ENCODE measurements around the gene UGDH.
"Not testable (repeated sequence)": the region's sequence is repeated elsewhere in the genome, so short reads cannot be mapped to it uniquely, and the experiment has no call there.

UGDH gene

DNA sequence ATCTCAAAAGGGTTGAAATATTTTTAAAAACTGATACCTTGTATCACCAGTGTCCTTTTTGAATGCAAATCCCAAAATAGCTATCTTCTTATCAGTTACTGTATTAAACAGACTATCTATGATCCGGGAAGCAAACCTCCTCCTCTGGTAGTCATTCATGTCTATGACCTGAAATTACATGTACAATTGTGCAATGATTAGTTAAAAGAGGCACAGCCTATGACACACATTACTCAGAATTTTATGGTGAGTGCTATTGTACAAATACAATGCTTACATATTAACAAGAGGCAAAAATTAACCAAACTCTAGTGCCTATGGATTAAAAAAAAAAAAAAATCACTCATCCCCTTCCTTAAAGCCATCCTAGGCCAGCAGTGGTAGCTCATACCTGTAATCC, 21.7 kb downstream of the UGDH start:
- no peak for DNase-seq (ENCODE audit: low read depth, low spot score)
- peaks cover 80% of the 10 kb centered on the region for H3K36me3 ChIP-seq (ENCODE audit: insufficient read depth, insufficient read length, low read length)
- H3K9ac ChIP-seq (ENCODE audit: insufficient read length, low read depth), result no peak overlapping the region
- TF ChIP-seq SUZ12 (IDR thresholded peaks at IDR 0.05; ENCODE audit: extremely low read depth, insufficient read depth, insufficient read length) (no peak), YY1 (IDR thresholded peaks at IDR 0.05; ENCODE audit: insufficient read depth, insufficient read length) (no peak), ZNF274 (IDR thresholded peaks at IDR 0.05; ENCODE audit: low read depth, low read length) (no peak)
- H3K4me3 ChIP-seq (ENCODE audit: insufficient read length, low read depth), result no peak overlapping the region
- no peaks in the 10 kb centered on the region for H3K9me3 ChIP-seq (ENCODE audit: insufficient read depth, low read length)
- H3K4me1 ChIP-seq (ENCODE audit: insufficient read depth, insufficient read length), result no peaks in the 10 kb centered on the region
- H3K27me3 ChIP-seq (ENCODE audit: insufficient read depth, insufficient read length), result no peaks in the 10 kb centered on the region

DNA sequence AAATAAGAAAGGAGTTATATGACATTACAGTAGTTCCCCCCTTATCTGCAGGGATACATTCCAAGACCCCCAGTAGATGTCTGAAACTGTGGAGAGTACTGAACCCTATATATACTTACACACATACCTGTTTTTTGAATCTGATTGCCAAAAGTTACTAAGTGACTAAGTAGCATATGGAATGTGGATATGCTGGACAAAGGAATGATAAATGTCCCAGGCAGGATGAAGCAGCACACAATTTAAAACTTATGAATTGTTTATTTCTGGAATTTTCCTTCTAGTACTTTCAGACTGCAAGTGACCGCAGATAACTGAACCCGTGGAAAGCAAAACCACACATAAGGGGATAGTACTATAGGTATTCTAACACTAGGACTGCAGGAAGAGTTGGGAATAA, 22.7 kb downstream of the UGDH start:
- H3K27me3 ChIP-seq (ENCODE audit: insufficient read depth, insufficient read length), result no peaks in the 10 kb centered on the region
- no peak overlapping the region for H3K9ac ChIP-seq (ENCODE audit: insufficient read length, low read depth)
- peaks cover 71% of the 10 kb centered on the region for H3K36me3 ChIP-seq (ENCODE audit: insufficient read depth, insufficient read length, low read length)
- TF ChIP-seq SUZ12 (IDR thresholded peaks at IDR 0.05; ENCODE audit: extremely low read depth, insufficient read depth, insufficient read length), result no peak
- no peak for TF ChIP-seq YY1 (IDR thresholded peaks at IDR 0.05; ENCODE audit: insufficient read depth, insufficient read length)
- no peak for TF ChIP-seq ZNF274 (IDR thresholded peaks at IDR 0.05; ENCODE audit: low read depth, low read length)
- DNase-seq (ENCODE audit: low read depth, low spot score), result no peak
- H3K4me1 ChIP-seq (ENCODE audit: insufficient read depth, insufficient read length), result no peaks in the 10 kb centered on the region
- no peaks in the 10 kb centered on the region for H3K9me3 ChIP-seq (ENCODE audit: insufficient read depth, low read length)
- no peak overlapping the region for H3K4me3 ChIP-seq (ENCODE audit: insufficient read length, low read depth)

DNA sequence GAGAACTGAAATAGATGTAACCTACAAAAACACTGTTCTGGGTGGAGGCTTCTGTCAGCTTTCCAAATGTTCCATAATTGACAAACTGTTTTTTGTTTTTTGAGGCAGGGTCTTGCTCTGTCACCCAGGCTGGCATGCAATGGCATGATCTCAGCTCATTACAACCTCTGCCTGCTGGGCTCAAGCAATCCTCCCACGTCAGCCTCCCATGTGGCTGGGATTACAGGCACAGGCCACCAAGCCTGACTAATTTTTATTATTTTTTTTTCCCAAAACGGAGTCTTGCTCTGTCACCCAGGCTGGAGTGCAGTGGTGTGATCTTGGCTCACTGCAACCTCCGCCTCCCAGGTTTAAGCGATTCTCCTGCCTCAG, 24.6 kb downstream of the UGDH start:
- H3K9ac ChIP-seq (ENCODE audit: insufficient read length, low read depth); DNase-seq (ENCODE audit: low read depth, low spot score); H3K9me3 ChIP-seq (ENCODE audit: insufficient read depth, low read length); H3K4me1 ChIP-seq (ENCODE audit: insufficient read depth, insufficient read length); H3K4me3 ChIP-seq (ENCODE audit: insufficient read length, low read depth); H3K27me3 ChIP-seq (ENCODE audit: insufficient read depth, insufficient read length): not testable (repeated sequence)
- peaks cover 66% of the 10 kb centered on the region for H3K36me3 ChIP-seq (ENCODE audit: insufficient read depth, insufficient read length, low read length)

DNA sequence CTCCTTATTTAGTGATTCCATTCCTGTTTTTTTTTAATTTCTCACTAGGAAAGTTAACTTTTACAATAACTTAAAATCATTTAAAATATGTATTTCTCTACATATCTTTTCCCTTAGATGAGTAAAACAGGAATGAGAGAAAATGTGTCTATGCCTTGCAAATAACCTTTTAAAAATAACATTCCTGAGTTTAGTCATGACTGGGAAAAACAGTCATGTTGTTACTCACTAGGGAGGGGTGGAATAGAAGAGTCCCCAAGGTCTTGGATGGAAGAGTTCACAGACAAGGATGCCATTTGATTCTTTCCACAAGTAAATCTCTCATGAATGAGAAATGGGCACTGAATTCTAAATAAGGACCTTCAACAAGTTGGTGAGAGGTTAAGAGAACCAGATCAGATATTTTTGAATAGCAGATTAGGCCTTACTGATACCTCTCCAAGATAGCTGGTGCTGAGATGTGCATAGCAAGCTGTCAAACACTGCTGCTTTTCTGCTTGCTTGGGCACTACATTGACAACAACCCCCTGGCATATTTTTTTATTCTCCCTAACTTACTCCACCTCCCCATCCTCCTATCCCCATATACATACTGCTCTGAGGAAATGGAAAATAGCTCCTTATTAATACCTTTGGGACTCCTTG, 25.1 kb downstream of the UGDH start:
- no peak for DNase-seq (ENCODE audit: low read depth, low spot score)
- Histone ChIP-seq H3K4me1 (ENCODE audit: insufficient read depth, insufficient read length) (no peaks in the 10 kb centered on the region), H3K36me3 (ENCODE audit: insufficient read depth, insufficient read length, low read length) (peaks cover 61% of the 10 kb centered on the region), H3K4me3 (ENCODE audit: insufficient read length, low read depth) (no peak overlapping the region), H3K27me3 (ENCODE audit: insufficient read depth, insufficient read length) (no peaks in the 10 kb centered on the region), H3K9ac (ENCODE audit: insufficient read length, low read depth) (no peak overlapping the region), H3K9me3 (ENCODE audit: insufficient read depth, low read length) (no peaks in the 10 kb centered on the region)
- no peak for TF ChIP-seq ZNF274 (IDR thresholded peaks at IDR 0.05; ENCODE audit: low read depth, low read length)
- no peak for TF ChIP-seq SUZ12 (IDR thresholded peaks at IDR 0.05; ENCODE audit: extremely low read depth, insufficient read depth, insufficient read length)
- no peak for TF ChIP-seq YY1 (IDR thresholded peaks at IDR 0.05; ENCODE audit: insufficient read depth, insufficient read length)

DNA sequence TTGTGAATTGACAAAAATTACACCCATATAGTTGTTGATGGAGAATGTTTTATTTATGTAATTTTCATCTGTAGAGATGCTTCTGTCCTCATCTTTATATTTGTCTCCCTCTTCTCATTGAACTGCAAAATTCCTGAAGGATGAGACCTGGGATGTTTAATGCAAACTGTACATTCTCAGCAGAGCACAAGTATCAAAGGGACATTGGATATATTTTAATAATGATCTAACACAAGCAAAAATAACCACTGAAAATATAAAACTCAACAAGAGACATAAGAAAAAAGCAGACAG, 28.6 kb downstream of the UGDH start:
- H3K9ac ChIP-seq (ENCODE audit: insufficient read length, low read depth), result no peak overlapping the region
- peaks cover 33% of the 10 kb centered on the region for H3K36me3 ChIP-seq (ENCODE audit: insufficient read depth, insufficient read length, low read length)
- DNase-seq (ENCODE audit: low read depth, low spot score), result no peak
- no peak overlapping the region for H3K4me3 ChIP-seq (ENCODE audit: insufficient read length, low read depth)
- no peaks in the 10 kb centered on the region for H3K9me3 ChIP-seq (ENCODE audit: insufficient read depth, low read length)
- no peaks in the 10 kb centered on the region for H3K4me1 ChIP-seq (ENCODE audit: insufficient read depth, insufficient read length)
- no peaks in the 10 kb centered on the region for H3K27me3 ChIP-seq (ENCODE audit: insufficient read depth, insufficient read length)
- TF ChIP-seq YY1 (IDR thresholded peaks at IDR 0.05; ENCODE audit: insufficient read depth, insufficient read length) (no peak), SUZ12 (IDR thresholded peaks at IDR 0.05; ENCODE audit: extremely low read depth, insufficient read depth, insufficient read length) (no peak), ZNF274 (IDR thresholded peaks at IDR 0.05; ENCODE audit: low read depth, low read length) (no peak)

DNA sequence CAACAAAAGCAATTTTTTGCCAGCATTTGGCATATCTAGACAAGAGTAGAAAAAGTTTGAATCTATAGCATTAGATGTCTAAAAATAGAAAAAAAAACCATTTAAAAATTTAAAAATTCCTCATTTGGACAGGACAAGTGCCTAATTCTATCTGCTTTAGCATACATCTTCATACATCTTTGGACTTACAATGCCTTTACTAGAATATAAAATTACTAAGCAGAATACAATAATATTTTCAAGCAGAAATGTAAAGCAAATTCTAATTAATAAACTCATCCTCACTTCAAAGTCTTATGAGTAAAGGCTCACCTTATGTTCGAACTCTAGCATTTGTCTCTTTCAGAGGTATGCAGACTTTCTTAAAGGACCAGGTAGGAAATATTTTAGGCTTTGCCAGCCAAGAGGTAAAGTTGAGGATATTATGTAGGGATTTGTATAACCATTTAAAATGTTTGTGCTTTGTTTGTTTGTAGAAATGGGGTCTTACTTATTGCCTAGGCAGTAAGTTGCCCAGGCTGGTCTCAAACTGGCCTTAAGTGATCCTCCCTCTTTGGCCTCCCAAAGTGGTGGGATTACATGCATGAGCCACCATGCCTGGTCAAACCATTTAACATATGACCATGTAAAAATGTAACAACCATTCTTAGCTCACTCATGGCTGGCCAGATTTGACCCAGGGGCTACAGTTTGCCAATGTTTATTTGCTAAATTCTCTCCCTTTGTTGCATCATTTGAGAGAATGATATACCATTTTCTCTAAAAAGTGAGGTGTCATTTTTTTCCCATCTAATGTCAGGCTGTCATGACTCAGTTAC, 29.1 kb downstream of the UGDH start:
- Histone ChIP-seq H3K36me3 (ENCODE audit: insufficient read depth, insufficient read length, low read length) (peaks cover 28% of the 10 kb centered on the region), H3K4me3 (ENCODE audit: insufficient read length, low read depth) (no peak overlapping the region), H3K9me3 (ENCODE audit: insufficient read depth, low read length) (no peaks in the 10 kb centered on the region), H3K9ac (ENCODE audit: insufficient read length, low read depth) (no peak overlapping the region), H3K4me1 (ENCODE audit: insufficient read depth, insufficient read length) (no peaks in the 10 kb centered on the region), H3K27me3 (ENCODE audit: insufficient read depth, insufficient read length) (no peaks in the 10 kb centered on the region)
- DNase-seq (ENCODE audit: low read depth, low spot score), result no peak
- TF ChIP-seq ZNF274 (IDR thresholded peaks at IDR 0.05; ENCODE audit: low read depth, low read length) (no peak), SUZ12 (IDR thresholded peaks at IDR 0.05; ENCODE audit: extremely low read depth, insufficient read depth, insufficient read length) (no peak), YY1 (IDR thresholded peaks at IDR 0.05; ENCODE audit: insufficient read depth, insufficient read length) (no peak)

DNA sequence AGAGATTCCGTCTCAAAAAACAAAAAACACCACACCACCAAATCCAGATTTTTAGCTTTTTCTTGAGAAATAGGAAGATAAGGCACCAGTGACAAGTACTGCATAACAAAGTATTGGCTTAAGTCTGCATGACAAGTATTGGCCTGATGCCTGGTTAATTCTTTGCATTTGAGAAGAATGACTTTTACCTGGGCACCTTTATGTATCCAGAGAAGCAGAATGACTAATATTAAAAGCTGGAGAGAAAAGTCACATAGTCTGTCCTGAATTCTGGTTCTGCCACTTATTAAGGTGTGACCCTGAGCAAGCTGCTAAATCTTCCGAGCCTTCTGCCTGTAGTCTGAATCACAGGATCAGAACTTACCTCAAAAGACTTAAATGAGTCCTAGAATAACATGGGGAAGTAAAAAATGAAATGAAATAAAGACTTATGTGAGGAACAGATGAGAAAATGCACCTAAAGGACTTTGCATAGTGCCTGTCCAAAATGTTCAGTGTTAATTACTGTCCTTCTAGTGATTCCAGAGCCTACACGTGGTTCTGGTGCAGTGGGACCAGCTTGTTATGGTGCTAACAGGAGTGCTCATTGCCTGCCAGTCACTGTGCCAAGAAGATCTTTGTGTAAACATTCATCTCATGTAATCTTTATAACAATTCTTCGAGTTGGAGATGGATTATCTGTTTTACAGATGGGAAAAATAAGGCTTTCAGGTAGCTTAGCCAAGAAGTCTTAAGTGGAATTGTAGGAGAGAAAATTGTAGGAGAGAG, 31.6 kb downstream of the UGDH start:
- Histone ChIP-seq H3K4me3 (ENCODE audit: insufficient read length, low read depth) (no peak overlapping the region), H3K27me3 (ENCODE audit: insufficient read depth, insufficient read length) (no peaks in the 10 kb centered on the region), H3K9ac (ENCODE audit: insufficient read length, low read depth) (no peak overlapping the region), H3K9me3 (ENCODE audit: insufficient read depth, low read length) (no peaks in the 10 kb centered on the region), H3K36me3 (ENCODE audit: insufficient read depth, insufficient read length, low read length) (peaks cover 13% of the 10 kb centered on the region), H3K4me1 (ENCODE audit: insufficient read depth, insufficient read length) (no peaks in the 10 kb centered on the region)
- DNase-seq (ENCODE audit: low read depth, low spot score), result no peak
- no peak for TF ChIP-seq ZNF274 (IDR thresholded peaks at IDR 0.05; ENCODE audit: low read depth, low read length)
- no peak for TF ChIP-seq YY1 (IDR thresholded peaks at IDR 0.05; ENCODE audit: insufficient read depth, insufficient read length)
- TF ChIP-seq SUZ12 (IDR thresholded peaks at IDR 0.05; ENCODE audit: extremely low read depth, insufficient read depth, insufficient read length), result no peak
